ENCODE measurements around the gene LSM2.
A peak's percentile ranks its signal among the peaks of the same experiment; 100 is the strongest.

The LSM2 gene

DNA sequence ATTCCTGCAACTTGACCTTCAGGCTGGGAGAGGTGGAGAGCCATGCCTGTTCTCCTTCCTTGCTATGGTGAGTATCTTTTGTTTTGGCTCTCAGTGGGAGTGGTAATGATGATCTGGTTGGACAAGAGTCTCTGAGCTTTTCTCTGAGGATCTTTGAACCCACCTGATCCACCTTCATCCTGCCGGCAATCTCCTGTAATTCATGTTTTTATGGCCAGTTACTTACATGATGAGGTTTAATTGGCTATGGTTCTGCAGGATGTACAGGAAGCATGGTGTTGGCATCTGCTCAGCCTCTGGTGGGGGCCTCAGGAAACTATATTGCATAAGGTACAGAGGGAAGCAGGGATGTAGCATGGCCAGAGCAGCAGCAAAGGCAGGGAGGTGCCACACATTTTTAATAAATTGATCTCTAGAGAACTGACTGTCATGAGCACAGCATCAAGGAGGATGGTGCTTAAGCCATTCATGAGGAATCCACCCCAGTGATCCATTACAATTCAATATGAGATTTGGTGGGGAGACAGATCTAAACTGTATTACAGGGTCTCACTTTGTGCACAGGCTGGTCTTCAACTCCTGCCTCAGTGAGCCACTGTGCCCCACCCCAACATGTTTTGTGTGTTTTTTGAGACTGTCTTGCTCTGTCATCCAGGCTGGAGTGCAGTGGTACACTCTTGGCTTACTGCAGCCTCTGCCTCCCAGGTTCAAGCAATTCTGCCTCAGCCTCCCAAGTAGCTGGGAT is 30.8 kb upstream of the LSM2 start:
- H3K9me3 ChIP-seq (replicated peaks; ENCODE audit: low read length) = no peaks in the 10 kb centered on the region
- H3K9ac ChIP-seq (ENCODE audit: low read depth, low read length) = peak overlapping the region; percentile 99
- peak overlapping the region; percentile 97 for H3K4me3 ChIP-seq (ENCODE audit: low read length)
- peaks cover 52% of the 10 kb centered on the region for H3K36me3 ChIP-seq (ENCODE audit: insufficient read depth, low read length)
- H3K4me2 ChIP-seq (ENCODE audit: low read length) = peak overlapping the region; percentile 95
- H3K27me3 ChIP-seq (ENCODE audit: control insufficient read depth, insufficient read depth, low read length) = no peaks in the 10 kb centered on the region
- H3K4me1 ChIP-seq (ENCODE audit: control insufficient read depth, insufficient read depth, low read length) = peaks cover 25% of the 10 kb centered on the region

DNA sequence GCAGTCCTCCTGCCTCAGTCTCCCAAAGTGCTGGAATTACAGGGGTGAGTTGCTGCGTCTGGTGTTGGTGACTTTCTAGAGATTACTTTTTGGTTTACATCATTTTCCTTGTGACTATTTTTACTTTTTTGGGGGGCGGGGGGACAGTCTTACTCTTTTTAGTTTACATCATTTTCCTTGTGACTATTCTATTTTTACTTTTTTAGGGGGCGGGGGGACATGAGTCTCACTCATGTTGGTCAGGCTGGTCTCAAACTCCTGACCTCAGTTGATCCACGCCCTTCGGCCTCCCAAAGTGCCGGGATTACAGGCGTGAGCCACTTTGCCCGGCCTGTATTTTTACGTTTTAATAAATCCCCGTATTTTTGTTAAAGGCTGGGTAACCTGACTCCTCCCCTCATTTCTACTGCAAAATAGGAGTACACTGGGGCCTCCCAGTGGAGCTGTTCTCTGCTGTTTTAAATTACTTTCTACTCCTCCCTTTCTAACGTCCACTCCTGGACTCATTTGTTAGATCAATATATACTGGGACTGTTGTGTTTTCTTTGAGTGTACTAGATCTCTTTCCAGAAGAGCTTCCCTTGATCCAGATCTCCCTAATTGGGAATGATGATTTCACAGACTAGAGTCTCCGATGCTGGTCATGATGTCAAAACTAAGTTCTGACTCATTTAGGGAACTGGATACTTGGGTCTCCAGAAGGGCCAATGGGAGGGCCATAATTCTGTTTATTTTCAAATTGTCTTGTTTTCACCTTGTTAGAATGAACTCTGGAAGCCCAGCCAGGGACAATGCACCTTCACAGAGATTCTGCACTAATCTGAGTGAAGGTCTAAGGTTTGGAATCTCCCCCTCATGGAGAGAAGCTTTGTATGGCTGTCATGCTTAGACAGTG is 30.0 kb upstream of the LSM2 start:
- Histone ChIP-seq H3K4me1 (ENCODE audit: control insufficient read depth, insufficient read depth, low read length) (peaks cover 25% of the 10 kb centered on the region), H3K9ac (ENCODE audit: low read depth, low read length) (peak overlapping the region; percentile 99), H3K4me2 (ENCODE audit: low read length) (peak overlapping the region; percentile 95), H3K36me3 (ENCODE audit: insufficient read depth, low read length) (peaks cover 52% of the 10 kb centered on the region), H3K4me3 (ENCODE audit: low read length) (peak overlapping the region; percentile 97), H3K27me3 (ENCODE audit: control insufficient read depth, insufficient read depth, low read length) (no peaks in the 10 kb centered on the region), H3K9me3 (replicated peaks; ENCODE audit: low read length) (no peaks in the 10 kb centered on the region)

GRCh38 chr6:31836047-31836473 is 29.3 kb upstream of the LSM2 start:
- H3K4me3 ChIP-seq (ENCODE audit: low read length) = peak overlapping the region; percentile 97

DNA sequence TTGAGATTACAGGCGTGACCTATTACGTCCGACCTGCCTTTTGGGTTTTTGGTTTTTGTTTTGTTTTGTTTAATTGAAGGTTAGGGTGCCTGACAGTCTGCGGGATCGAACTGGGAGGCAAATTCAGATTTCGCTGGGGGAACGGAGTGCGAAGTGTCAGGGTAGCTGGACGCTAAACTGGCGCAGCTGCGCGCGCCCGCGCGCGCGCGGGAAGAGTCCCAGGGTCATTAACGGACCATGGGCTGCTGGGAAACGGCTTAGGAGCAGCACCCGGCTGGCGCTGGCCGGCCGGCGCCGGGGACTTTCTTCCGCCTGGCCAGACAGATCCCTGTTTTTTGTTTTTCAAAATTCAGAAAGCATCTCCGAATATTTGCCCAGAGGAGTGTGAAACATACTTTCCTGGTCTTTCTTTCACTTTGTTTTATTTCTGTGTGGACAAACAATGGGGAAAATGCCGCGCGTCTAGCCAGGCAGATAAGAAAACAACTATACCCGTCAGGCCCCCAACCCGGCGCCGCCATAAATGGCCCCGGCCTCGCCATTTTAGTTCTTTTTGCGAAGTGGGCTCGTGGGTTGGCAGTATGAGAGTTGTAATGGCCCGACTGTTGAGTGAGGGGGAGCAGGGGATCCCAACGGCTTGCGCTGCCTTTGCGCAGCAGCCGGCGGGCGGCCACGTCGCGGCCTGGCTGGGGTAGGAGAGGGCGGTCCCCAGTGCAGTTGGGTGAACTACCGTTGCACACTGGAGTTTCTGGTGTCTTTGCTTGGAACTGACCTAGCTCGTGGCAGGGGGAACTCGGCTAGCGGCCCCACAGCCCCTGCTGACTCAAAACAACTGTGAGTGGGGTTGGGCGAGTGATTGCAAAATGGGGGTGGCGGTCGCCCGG is 27.8 kb upstream of the LSM2 start:
- Histone ChIP-seq H3K27me3 (ENCODE audit: control insufficient read depth, insufficient read depth, low read length) (no peaks in the 10 kb centered on the region), H3K4me3 (ENCODE audit: low read length) (peak overlapping the region; percentile 97), H3K36me3 (ENCODE audit: insufficient read depth, low read length) (peaks cover 37% of the 10 kb centered on the region), H3K9me3 (replicated peaks; ENCODE audit: low read length) (no peaks in the 10 kb centered on the region), H3K4me2 (ENCODE audit: low read length) (peak overlapping the region; percentile 95), H3K4me1 (ENCODE audit: control insufficient read depth, insufficient read depth, low read length) (peaks cover 34% of the 10 kb centered on the region), H3K9ac (ENCODE audit: low read depth, low read length) (peak overlapping the region; percentile 99)

More at GRCh38 chr6:31836047-31836473, 29.3 kb upstream of the LSM2 start:
- no peaks in the 10 kb centered on the region for H3K9me3 ChIP-seq (replicated peaks; ENCODE audit: low read length)
- H3K4me1 ChIP-seq (ENCODE audit: control insufficient read depth, insufficient read depth, low read length) = peaks cover 31% of the 10 kb centered on the region
- H3K27me3 ChIP-seq (ENCODE audit: control insufficient read depth, insufficient read depth, low read length) = no peaks in the 10 kb centered on the region
- H3K4me2 ChIP-seq (ENCODE audit: low read length) = peak overlapping the region; percentile 95
- H3K36me3 ChIP-seq (ENCODE audit: insufficient read depth, low read length) = peaks cover 51% of the 10 kb centered on the region
- H3K9ac ChIP-seq (ENCODE audit: low read depth, low read length) = peak overlapping the region; percentile 99

DNA sequence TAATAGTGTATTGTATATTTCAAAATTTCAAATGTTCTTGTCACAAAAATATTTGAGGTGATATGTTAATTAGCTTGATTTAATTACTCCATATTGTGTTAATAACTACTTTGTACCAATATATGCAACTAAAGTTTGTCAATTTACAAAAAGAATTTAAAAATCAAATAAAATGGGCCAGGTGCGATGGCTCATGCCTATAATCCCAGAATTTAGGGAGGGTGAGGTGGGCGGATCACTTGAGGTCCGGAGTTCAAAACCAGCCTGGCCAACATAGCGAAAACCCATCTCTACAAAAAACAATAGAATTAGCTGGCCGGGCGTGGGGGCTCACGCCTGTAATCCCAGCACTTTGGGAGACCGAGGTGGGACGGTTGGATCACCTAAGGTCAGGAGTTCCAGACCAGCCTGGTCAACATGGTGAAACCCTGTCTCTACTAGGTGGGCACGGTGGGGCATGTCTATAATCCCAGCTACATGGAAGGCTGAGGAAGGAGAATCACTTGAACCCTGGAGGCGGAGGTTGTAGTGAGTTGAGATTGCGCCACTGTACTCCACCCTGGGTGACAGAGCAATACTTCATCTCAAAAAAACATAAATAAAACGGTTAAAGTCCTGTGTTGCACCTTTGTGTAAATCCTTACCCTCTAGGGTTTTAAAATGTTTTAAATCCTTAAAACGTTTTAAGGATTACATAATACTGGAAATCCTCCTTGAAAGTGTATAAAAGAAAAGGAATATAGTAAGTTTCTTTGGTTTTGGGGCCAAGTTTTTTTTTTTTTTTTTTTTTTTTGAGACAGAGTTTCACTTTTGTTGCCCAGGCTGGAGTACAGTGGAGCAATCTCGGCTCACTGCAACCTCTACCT is 24.8 kb upstream of the LSM2 start:
- peak overlapping the region; percentile 78 for H3K9ac ChIP-seq (ENCODE audit: low read depth, low read length)
- no peaks in the 10 kb centered on the region for H3K27me3 ChIP-seq (ENCODE audit: control insufficient read depth, insufficient read depth, low read length)
- H3K4me1 ChIP-seq (ENCODE audit: control insufficient read depth, insufficient read depth, low read length) = peaks cover 25% of the 10 kb centered on the region

GRCh38 chr6:31830886-31831335 is 24.1 kb upstream of the LSM2 start:
- no peaks in the 10 kb centered on the region for H3K27me3 ChIP-seq (ENCODE audit: control insufficient read depth, insufficient read depth, low read length)
- H3K4me3 ChIP-seq (ENCODE audit: low read length) = peak overlapping the region; percentile 71
- peak overlapping the region; percentile 78 for H3K9ac ChIP-seq (ENCODE audit: low read depth, low read length)
- peak overlapping the region; percentile 79 for H3K4me2 ChIP-seq (ENCODE audit: low read length)
- H3K4me1 ChIP-seq (ENCODE audit: control insufficient read depth, insufficient read depth, low read length) = peaks cover 23% of the 10 kb centered on the region
- H3K9me3 ChIP-seq (replicated peaks; ENCODE audit: low read length) = no peaks in the 10 kb centered on the region
- H3K36me3 ChIP-seq (ENCODE audit: insufficient read depth, low read length) = peaks cover under 1% of the 10 kb centered on the region

More for the DNA sequence above, 24.8 kb upstream of the LSM2 start:
- peaks cover 6% of the 10 kb centered on the region for H3K36me3 ChIP-seq (ENCODE audit: insufficient read depth, low read length)
- H3K9me3 ChIP-seq (replicated peaks; ENCODE audit: low read length) = no peaks in the 10 kb centered on the region
- H3K4me3 ChIP-seq (ENCODE audit: low read length) = peak overlapping the region; percentile 71
- H3K4me2 ChIP-seq (ENCODE audit: low read length) = peak overlapping the region; percentile 79

DNA sequence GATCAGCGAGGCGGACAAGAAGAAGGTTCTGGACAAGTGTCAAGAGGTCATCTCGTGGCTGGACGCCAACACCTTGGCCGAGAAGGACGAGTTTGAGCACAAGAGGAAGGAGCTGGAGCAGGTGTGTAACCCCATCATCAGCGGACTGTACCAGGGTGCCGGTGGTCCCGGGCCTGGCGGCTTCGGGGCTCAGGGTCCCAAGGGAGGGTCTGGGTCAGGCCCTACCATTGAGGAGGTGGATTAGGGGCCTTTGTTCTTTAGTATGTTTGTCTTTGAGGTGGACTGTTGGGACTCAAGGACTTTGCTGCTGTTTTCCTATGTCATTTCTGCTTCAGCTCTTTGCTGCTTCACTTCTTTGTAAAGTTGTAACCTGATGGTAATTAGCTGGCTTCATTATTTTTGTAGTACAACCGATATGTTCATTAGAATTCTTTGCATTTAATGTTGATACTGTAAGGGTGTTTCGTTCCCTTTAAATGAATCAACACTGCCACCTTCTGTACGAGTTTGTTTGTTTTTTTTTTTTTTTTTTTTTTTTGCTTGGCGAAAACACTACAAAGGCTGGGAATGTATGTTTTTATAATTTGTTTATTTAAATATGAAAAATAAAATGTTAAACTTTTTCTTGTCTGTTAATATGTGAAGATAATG is 23.0 kb upstream of the LSM2 start:
- Histone ChIP-seq H3K9ac (ENCODE audit: low read depth, low read length) (peak overlapping the region; percentile 78), H3K36me3 (ENCODE audit: insufficient read depth, low read length) (no peaks in the 10 kb centered on the region), H3K27me3 (ENCODE audit: control insufficient read depth, insufficient read depth, low read length) (no peaks in the 10 kb centered on the region), H3K4me2 (ENCODE audit: low read length) (peak overlapping the region; percentile 79), H3K9me3 (replicated peaks; ENCODE audit: low read length) (no peaks in the 10 kb centered on the region), H3K4me3 (ENCODE audit: low read length) (peak overlapping the region; percentile 71), H3K4me1 (ENCODE audit: control insufficient read depth, insufficient read depth, low read length) (peaks cover 23% of the 10 kb centered on the region)

DNA sequence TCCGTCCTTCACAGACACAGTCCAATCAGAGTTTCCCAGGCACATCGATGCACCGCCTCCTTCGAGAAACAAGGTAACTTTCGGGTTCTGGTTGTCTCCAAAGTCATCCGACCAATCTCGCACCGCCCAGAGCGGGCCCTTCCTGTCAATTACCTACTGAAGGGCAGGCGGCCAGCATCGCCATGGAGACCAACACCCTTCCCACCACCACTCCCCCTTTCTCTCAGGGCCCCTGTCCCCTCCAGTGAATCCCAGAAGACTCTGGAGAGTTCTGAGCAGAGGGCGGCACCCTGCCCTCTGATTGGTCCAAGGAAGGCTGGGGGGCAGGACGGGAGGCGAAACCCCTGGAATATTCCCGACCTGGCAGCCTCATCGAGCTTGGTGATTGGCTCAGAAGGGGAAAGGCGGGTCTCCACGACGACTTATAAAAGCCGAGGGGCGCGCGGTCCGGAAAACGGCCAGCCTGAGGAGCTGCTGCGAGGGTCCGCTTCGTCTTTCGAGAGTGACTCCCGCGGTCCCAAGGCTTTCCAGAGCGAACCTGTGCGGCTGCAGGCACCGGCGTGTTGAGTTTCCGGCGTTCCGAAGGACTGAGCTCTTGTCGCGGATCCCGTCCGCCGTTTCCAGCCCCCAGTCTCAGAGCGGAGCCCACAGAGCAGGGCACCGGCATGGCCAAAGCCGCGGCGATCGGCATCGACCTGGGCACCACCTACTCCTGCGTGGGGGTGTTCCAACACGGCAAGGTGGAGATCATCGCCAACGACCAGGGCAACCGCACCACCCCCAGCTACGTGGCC is 20.7 kb upstream of the LSM2 start, which contains the start of gene HSPA1B:
Gene HSPA1B (plus strand): TSS at position 453 of the 794 bp plus-strand sequence. CDS start 213 bp downstream, at position 666.
- Histone ChIP-seq H3K4me1 (ENCODE audit: control insufficient read depth, insufficient read depth, low read length) (peaks cover 25% of the 10 kb centered on the region), H3K4me3 (ENCODE audit: low read length) (peak within 1 kb of the TSS; percentile 81), H3K9ac (ENCODE audit: low read depth, low read length) (peak within 1 kb of the TSS; percentile 89), H3K36me3 (ENCODE audit: insufficient read depth, low read length) (no peaks in the 10 kb centered on the region), H3K9me3 (replicated peaks; ENCODE audit: low read length) (no peaks in the 10 kb centered on the region), H3K4me2 (ENCODE audit: low read length) (peak within 1 kb of the TSS; percentile 90), H3K27me3 (ENCODE audit: control insufficient read depth, insufficient read depth, low read length) (no peaks in the 10 kb centered on the region)

- H3K27me3 ChIP-seq (ENCODE audit: control insufficient read depth, insufficient read depth, low read length) = no peaks in the 10 kb centered on the region
- peak overlapping the region; percentile 89 for H3K9ac ChIP-seq (ENCODE audit: low read depth, low read length)
- peaks cover 25% of the 10 kb centered on the region for H3K4me1 ChIP-seq (ENCODE audit: control insufficient read depth, insufficient read depth, low read length)
- peak overlapping the region; percentile 90 for H3K4me2 ChIP-seq (ENCODE audit: low read length)
- H3K36me3 ChIP-seq (ENCODE audit: insufficient read depth, low read length) = no peaks in the 10 kb centered on the region
- no peaks in the 10 kb centered on the region for H3K9me3 ChIP-seq (replicated peaks; ENCODE audit: low read length)
- peak overlapping the region; percentile 81 for H3K4me3 ChIP-seq (ENCODE audit: low read length)
Measured at GRCh38 chr6:31826793-31827285, 20.1 kb upstream of the LSM2 start.

Measured in skeletal muscle satellite cell (primary cell).